Naive thymus-derived CD4-positive, alpha-beta T cell (primary cell): ENCODE results near the gene MARS2. TPM values are rescaled to one million over a fixed set of nuclear protein-coding genes. Genes with fewer than 3 reads are reported as not detected.
A peak's percentile ranks its signal among the peaks of the same experiment; 100 is the strongest.

Source experiments
- ATAC-seq: fragments of 150-1000 bp; cut with Tn5 transposase; 2 replicates; pipeline ENCODE4 v1.10.0; 2021; ENCODE audit warnings: mild to moderate bottlenecking, moderate library complexity
- CTCF ChIA-PET: fragments of 350-600 bp; sonication (Branson Sonifier 250); formaldehyde crosslinking; loops from one replicate; lab custom pipeline; 2021; ENCODE audit warnings: antibody characterized with exemption; lab: Charles Lee
- POLR2A ChIA-PET: fragments of 350-600 bp; sonication (Branson Sonifier 250); formaldehyde crosslinking; loops from one replicate; lab custom pipeline; 2021; ENCODE audit warnings: antibody characterized with exemption, inconsistent platforms; lab: Charles Lee
- DNase-seq, 9 donors: peaks; one replicate each; pipeline versions ENCODE4 v3.0.0 to v3.0.0-alpha.2; 2020 to 2022; ENCODE audit warnings: mixed read lengths in 1 of 9
- H3K27ac ChIP-seq: one replicate; pipeline ENCODE4 v1.7.0; 2013; ENCODE audit warnings: mild to moderate bottlenecking, low read depth, low read length, moderate library complexity
- H3K27me3 ChIP-seq, 2 donors: one replicate each; pipeline ENCODE4 v1.7.0; 2013; ENCODE audit warnings: low read length in 2 of 2, mild to moderate bottlenecking in 2 of 2, moderate library complexity in 2 of 2; ENCODE audit not compliant: control insufficient read depth in 2 of 2, insufficient read depth in 2 of 2
- H3K36me3 ChIP-seq, 3 experiments: 1 replicate in 2 of 3; 2 replicates in 1 of 3; pipeline ENCODE4 v1.7.0; 2013; ENCODE audit warnings: low read length in 3 of 3, mild to moderate bottlenecking in 3 of 3, moderate library complexity in 1 of 3; ENCODE audit not compliant: insufficient read depth in 3 of 3, control insufficient read depth in 2 of 3
- H3K4me1 ChIP-seq, 2 donors: one replicate each; pipeline ENCODE4 v1.7.0; 2013; ENCODE audit warnings: low read length in 2 of 2, mild to moderate bottlenecking in 2 of 2, moderate library complexity in 1 of 2; ENCODE audit not compliant: control insufficient read depth in 2 of 2, insufficient read depth in 2 of 2
- H3K4me3 ChIP-seq: 2 replicates; pipeline ENCODE4 v1.7.0; 2013; ENCODE audit warnings: mild to moderate bottlenecking, low read length
- H3K9me3 ChIP-seq, 3 experiments: 1 replicate in 2 of 3; 2 replicates in 1 of 3; pipeline ENCODE4 v1.7.0; 2013; ENCODE audit warnings: low read length in 3 of 3; ENCODE audit not compliant: control insufficient read depth in 2 of 3
- H3K27ac Mint-ChIP-seq, 9 donors: one replicate each; pipeline ENCODE4 v1.8.0; 2020 to 2022; ENCODE audit warnings: mixed read lengths in 9 of 9, mild to moderate bottlenecking in 8 of 9, moderate library complexity in 5 of 9, inconsistent platforms in 2 of 9
- H3K27me3 Mint-ChIP-seq, 5 donors: one replicate each; pipeline ENCODE4 v1.8.0; 2021 to 2022; ENCODE audit warnings: mixed read lengths in 5 of 5, mild to moderate bottlenecking in 1 of 5
- H3K36me3 Mint-ChIP-seq, 5 donors: one replicate each; pipeline ENCODE4 v1.8.0; 2020 to 2022; ENCODE audit warnings: mixed read lengths in 5 of 5, mild to moderate bottlenecking in 3 of 5, inconsistent platforms in 1 of 5
- H3K4me1 Mint-ChIP-seq, 7 donors: one replicate each; pipeline ENCODE4 v1.8.0; 2020 to 2022; ENCODE audit warnings: mixed read lengths in 7 of 7, mild to moderate bottlenecking in 3 of 7, inconsistent platforms in 1 of 7
- H3K4me3 Mint-ChIP-seq, 10 donors: one replicate each; pipeline ENCODE4 v1.8.0; 2020 to 2022; ENCODE audit warnings: mild to moderate bottlenecking in 10 of 10, mixed read lengths in 10 of 10, moderate library complexity in 6 of 10, inconsistent platforms in 2 of 10
- H3K9me3 Mint-ChIP-seq, 11 donors: one replicate each; pipeline ENCODE4 v1.8.0; 2020 to 2022; ENCODE audit warnings: mixed read lengths in 11 of 11, mild to moderate bottlenecking in 4 of 11, inconsistent platforms in 1 of 11, moderate library complexity in 1 of 11
- intact Hi-C, 2 donors: fragments of 100-400 bp; cut with micrococcal nuclease; formaldehyde crosslinking; loops; one replicate each; pipeline ENCODE4 v1.15.1; 2023
- polyA plus RNA-seq, 2 donors: library from polyadenylated mRNA; unstranded; fragments of 300-500 nt; fragmentation: Illumina TruSeq; gene quantifications; one replicate each; pipeline ENCODE4 v1.2.3, GENCODE V29; 2021
- total RNA-seq, 6 experiments: library from RNA in 5 of 6; stranded (reverse) in 5 of 6; gene quantifications; 1 replicate in 5 of 6; 2 replicates in 1 of 6; pipeline ENCODE4 v1.2.3 and lab custom pipeline; 2021 to 2026

The MARS2 gene
- total and polyA plus RNA-seq, 7 experiments from 2014 or later: 7.7 to 15.4 (median 10.0) TPM

- POLR2A ChIA-PET: no interaction called here
- Histone ChIP-seq H3K9me3 (no peaks in the 10 kb centered on the region), H3K4me1 (peaks cover 2 to 4% of the 10 kb centered on the region in 2 donors), H3K36me3 (peaks cover 0 to 6% (median 0%) of the 10 kb centered on the region in 3 experiments), H3K4me3 (no peak overlapping the region), H3K27ac (no peak overlapping the region), H3K27me3 (no peaks in the 10 kb centered on the region)
- ATAC-seq: no peak
- no peak overlapping the region for H3K27ac Mint-ChIP-seq
- peaks cover 0 to 21% (median 7%) of the 10 kb centered on the region in 5 donors for H3K27me3 Mint-ChIP-seq
- CTCF ChIA-PET: interaction anchor here (0.7 kb wide), 1 partner anchor 8 kb away, joined by 3 read pairs; no protein-coding TSS in a partner anchor
- no peak for DNase-seq
- peaks cover 0 to 8% (median 4%) of the 10 kb centered on the region in 5 donors for H3K36me3 Mint-ChIP-seq
- intact Hi-C loops: loop anchor here (10.0 kb wide), 3 partner anchors 164 to 1466 kb away; no protein-coding TSS in a partner anchor
- peaks cover 0 to 7% (median 3%) of the 10 kb centered on the region in 11 donors for H3K9me3 Mint-ChIP-seq
- peaks cover 5 to 17% (median 13%) of the 10 kb centered on the region in 7 donors for H3K4me1 Mint-ChIP-seq
- no peak overlapping the region for H3K4me3 Mint-ChIP-seq
Observed at GRCh38 chr2:197700960-197701359, 4.2 kb upstream of the MARS2 start.

- H3K9me3 Mint-ChIP-seq: peaks cover 0 to 5% (median 0%) of the 10 kb centered on the region in 11 donors
- ChIA-PET CTCF (interaction anchor here (0.8 to 0.9 kb wide), 2 partner anchors 209 to 592 kb away, joined by 3 to 5 read pairs; no protein-coding TSS in a partner anchor), POLR2A (interaction anchor here (0.8 to 2.8 kb wide), 9 partner anchors 10 to 906 kb away, joined by 3 to 12 read pairs (median 5); partner anchors contain the start of genes COQ10B, HSPD1, HSPE1 and MOB4)
- intact Hi-C loops: loop anchor here (1.0 to 10.0 kb wide), 17 partner anchors 100 to 1756 kb away; partner anchors contain the start of genes CCDC150 (in 2 of the 2), COQ10B (in 2 of the 2), HSPE1 (in 2 of the 2) and MOB4 (in 2 of the 2)
- Histone ChIP-seq H3K27ac (peak overlapping the region; percentile 87), H3K4me3 (peak overlapping the region; percentile 61), H3K4me1 (peaks cover 29 to 32% of the 10 kb centered on the region in 2 donors), H3K27me3 (no peaks in the 10 kb centered on the region), H3K9me3 (no peaks in the 10 kb centered on the region), H3K36me3 (peaks cover 0 to 12% (median 0%) of the 10 kb centered on the region in 3 experiments)
- ATAC-seq (peak; percentile 61), DNase-seq (peak in 1 of 9 donors; percentile 11)
- H3K4me3 Mint-ChIP-seq: peak overlapping the region; percentile 78 to 96 (median 90)
- H3K27me3 Mint-ChIP-seq: peaks cover 0 to 13% (median 7%) of the 10 kb centered on the region in 5 donors
- peaks cover 0 to 15% (median 8%) of the 10 kb centered on the region in 5 donors for H3K36me3 Mint-ChIP-seq
- peaks cover 28 to 48% (median 41%) of the 10 kb centered on the region in 7 donors for H3K4me1 Mint-ChIP-seq
- H3K27ac Mint-ChIP-seq: peak overlapping the region; percentile 83 to 99 (median 97)
Observed at GRCh38 chr2:197704434-197705120, 592 bp upstream of the MARS2 start.

GRCh38 chr2:197705912-197706838 is 1.0 kb downstream of the MARS2 start:
- Mint-ChIP-seq H3K27me3 (peaks cover 0 to 7% (median under 1%) of the 10 kb centered on the region in 5 donors), H3K27ac (peak overlapping the region; percentile 86 to 97 (median 93)), H3K4me3 (peak overlapping the region; percentile 78 to 96 (median 94)), H3K9me3 (peaks cover 0 to 2% (median 0%) of the 10 kb centered on the region in 11 donors), H3K36me3 (peaks cover under 1 to 15% (median 10%) of the 10 kb centered on the region in 5 donors), H3K4me1 (peaks cover 36 to 60% (median 51%) of the 10 kb centered on the region in 7 donors)
- DNase-seq (peak in 4 of 9 donors; percentile 2 to 25 (median 5)), ATAC-seq (no peak)
- Histone ChIP-seq H3K27ac (peak overlapping the region; percentile 81), H3K9me3 (no peaks in the 10 kb centered on the region), H3K4me1 (peaks cover 29 to 32% of the 10 kb centered on the region in 2 donors), H3K4me3 (peak overlapping the region; percentile 93), H3K27me3 (no peaks in the 10 kb centered on the region), H3K36me3 (peaks cover 0 to 12% (median 4%) of the 10 kb centered on the region in 3 experiments)
- CTCF ChIA-PET: interaction anchor here (0.9 to 2.4 kb wide), 4 partner anchors 10 to 593 kb away, joined by 3 to 11 read pairs (median 6); no protein-coding TSS in a partner anchor
- POLR2A ChIA-PET: interaction anchor here (0.6 to 2.8 kb wide), 4 partner anchors 8 to 191 kb away, joined by 3 to 12 read pairs (median 4); partner anchors contain the start of gene MOB4
- intact Hi-C loops: loop anchor here (1.0 to 10.0 kb wide), 17 partner anchors 98 to 1754 kb away; partner anchors contain the start of genes CCDC150 (in 2 of the 2), COQ10B (in 2 of the 2), HSPE1 (in 2 of the 2) and MOB4 (in 2 of the 2)

GRCh38 chr2:197706839-197707207 is 1.7 kb downstream of the MARS2 start:
- Histone ChIP-seq H3K9me3 (no peaks in the 10 kb centered on the region), H3K27me3 (no peaks in the 10 kb centered on the region), H3K4me3 (peak overlapping the region; percentile 93), H3K4me1 (peaks cover 29 to 32% of the 10 kb centered on the region in 2 donors), H3K27ac (peak overlapping the region; percentile 81), H3K36me3 (peaks cover 0 to 12% (median 4%) of the 10 kb centered on the region in 3 experiments)
- DNase-seq: no peak
- peaks cover 4 to 18% (median 12%) of the 10 kb centered on the region in 5 donors for H3K36me3 Mint-ChIP-seq
- H3K4me1 Mint-ChIP-seq: peaks cover 38 to 64% (median 54%) of the 10 kb centered on the region in 7 donors
- intact Hi-C loops: loop anchor here (1.0 to 10.0 kb wide), 9 partner anchors 70 to 1640 kb away; partner anchors contain the start of gene DNAH7 (in 1 of the 2)
- ChIA-PET POLR2A (no interaction called here), CTCF (interaction anchor here (0.9 to 2.4 kb wide), 3 partner anchors 9 to 593 kb away, joined by 3 to 11 read pairs (median 7); no protein-coding TSS in a partner anchor)
- no peak for ATAC-seq
- peak overlapping the region; percentile 78 to 96 (median 94) for H3K4me3 Mint-ChIP-seq
- peaks cover 0 to 7% (median 0%) of the 10 kb centered on the region in 5 donors for H3K27me3 Mint-ChIP-seq
- peak overlapping the region in 3 of 9 donors; percentile 12 to 97 (median 14) for H3K27ac Mint-ChIP-seq
- peaks cover 0 to 2% (median 0%) of the 10 kb centered on the region in 11 donors for H3K9me3 Mint-ChIP-seq

GRCh38 chr2:197707316-197708213 is 2.4 kb downstream of the MARS2 start:
- Histone ChIP-seq H3K4me3 (peak overlapping the region; percentile 93), H3K36me3 (peaks cover 0 to 12% (median 4%) of the 10 kb centered on the region in 3 experiments), H3K27ac (no peak overlapping the region), H3K27me3 (no peaks in the 10 kb centered on the region), H3K9me3 (no peaks in the 10 kb centered on the region), H3K4me1 (peaks cover 29 to 32% of the 10 kb centered on the region in 2 donors)
- Mint-ChIP-seq H3K4me1 (peaks cover 38 to 70% (median 56%) of the 10 kb centered on the region in 7 donors), H3K27me3 (peaks cover 0 to under 1% (median 0%) of the 10 kb centered on the region in 5 donors), H3K27ac (peak overlapping the region in 6 of 9 donors; percentile 12 to 90 (median 36)), H3K9me3 (peaks cover 0 to 1% (median 0%) of the 10 kb centered on the region in 11 donors), H3K36me3 (peaks cover 2 to 22% (median 12%) of the 10 kb centered on the region in 5 donors), H3K4me3 (peak overlapping the region; percentile 76 to 96 (median 94))
- no peak for ATAC-seq
- intact Hi-C loops: loop anchor here (1.0 to 10.0 kb wide), 9 partner anchors 70 to 1640 kb away; partner anchors contain the start of gene DNAH7 (in 1 of the 2)
- POLR2A ChIA-PET: no interaction called here
- CTCF ChIA-PET: interaction anchor here (1.3 to 2.4 kb wide), 2 partner anchors 8 to 592 kb away, joined by 7 to 11 read pairs; no protein-coding TSS in a partner anchor
- peak in 7 of 9 donors; percentile 6 to 32 (median 27) for DNase-seq
